GM23248 (cell line): ENCODE measurements around the gene ZSCAN2. TPM values are rescaled to one million over a fixed set of nuclear protein-coding genes. Genes with fewer than 3 reads are reported as not detected.

Source experiments
- DNase-seq: peaks from one replicate; pipeline ENCODE4 v3.0.0-alpha.2; 2015
- H2AFZ ChIP-seq: fragments of 200-600 bp; sonication (generic); 2 replicates; pipeline ENCODE4 v1.6.1; 2016; ENCODE audit warnings: antibody characterized with exemption
- H3F3A ChIP-seq: fragments of 200-600 bp; sonication (generic); 2 replicates; pipeline ENCODE4 v1.6.1; 2016; ENCODE audit warnings: mild to moderate bottlenecking, antibody characterized with exemption, mixed run types; ENCODE audit not compliant: insufficient read depth
- H3K27ac ChIP-seq: fragments of 200-600 bp; sonication (generic); 2 replicates; pipeline ENCODE4 v1.5.1; 2016; ENCODE audit warnings: mild to moderate bottlenecking
- H3K27me3 ChIP-seq: fragments of 200-600 bp; sonication (generic); replicated peaks from 2 replicates; pipeline ENCODE4 v1.6.1; 2016; ENCODE audit warnings: mild to moderate bottlenecking; ENCODE audit not compliant: insufficient read depth
- H3K36me3 ChIP-seq: fragments of 200-600 bp; sonication (generic); 2 replicates; pipeline ENCODE4 v1.6.1; 2016; ENCODE audit warnings: low read depth, mild to moderate bottlenecking
- H3K4me1 ChIP-seq: fragments of 200-600 bp; sonication (generic); 2 replicates; pipeline ENCODE4 v1.6.1; 2016; ENCODE audit warnings: mild to moderate bottlenecking; ENCODE audit not compliant: insufficient read depth
- H3K4me2 ChIP-seq: fragments of 200-600 bp; sonication (generic); one replicate; pipeline ENCODE4 v1.6.1; 2016; ENCODE audit warnings: mild to moderate bottlenecking; ENCODE audit not compliant: unreplicated experiment
- H3K4me3 ChIP-seq: fragments of 200-600 bp; sonication (generic); 2 replicates; pipeline ENCODE4 v1.5.1; 2016; ENCODE audit warnings: mild to moderate bottlenecking
- H3K79me2 ChIP-seq: fragments of 200-600 bp; sonication (generic); 2 replicates; pipeline ENCODE4 v1.6.1; 2016; ENCODE audit warnings: mild to moderate bottlenecking; ENCODE audit not compliant: insufficient read depth
- H3K9ac ChIP-seq: fragments of 200-600 bp; sonication (generic); 2 replicates; pipeline ENCODE4 v1.6.1; 2016; ENCODE audit warnings: mild to moderate bottlenecking
- H3K9me2 ChIP-seq: fragments of 200-600 bp; sonication (generic); 2 replicates; pipeline ENCODE4 v1.6.1; 2016; ENCODE audit warnings: mixed run types, mild to moderate bottlenecking, moderate library complexity; ENCODE audit not compliant: insufficient read depth
- H3K9me3 ChIP-seq: fragments of 200-600 bp; sonication (generic); one replicate; pipeline ENCODE4 v1.6.1; 2017; ENCODE audit warnings: low read depth
- H4K20me1 ChIP-seq: fragments of 200-600 bp; sonication (generic); 2 replicates; pipeline ENCODE4 v1.6.0; 2016; ENCODE audit not compliant: insufficient read depth
- EZH2 ChIP-seq: fragments of 200-600 bp; sonication (generic); IDR thresholded peaks from 2 replicates; pipeline ENCODE4 v1.6.1; 2018; ENCODE audit warnings: antibody characterized with exemption, mild to moderate bottlenecking; ENCODE audit not compliant: insufficient read depth, poor library complexity, severe bottlenecking
- EZH2phosphoT487 ChIP-seq: fragments of 200-600 bp; sonication (generic); IDR thresholded peaks from 2 replicates; pipeline ENCODE4 v1.6.1; 2018; ENCODE audit warnings: antibody characterized with exemption, moderate library complexity, mild to moderate bottlenecking, low read depth; ENCODE audit not compliant: insufficient read depth
- WGBS, 2 experiments: methylation state at CpG; one replicate each; pipeline ENCODE4 v1.1.6; 2015 to 2017; ENCODE audit warnings: low lambda C conversion rate in 2 of 2, low coverage in 1 of 2; ENCODE audit errors: missing lambda C conversion rate in 2 of 2; 5-methylcytosine and 5-hydroxymethylcytosine counted together
- in situ Hi-C: fragments of 300-500 bp; cut with MboI; formaldehyde crosslinking; loops from 2 replicates; pipeline ENCODE4 v1.15.0; 2020
- polyA plus RNA-seq: library from polyadenylated mRNA; unstranded; fragments of >200 nt; fragmentation: Nextera tagmentation; extraction: Ambion mirVana; gene quantifications from 2 replicates; pipeline ENCODE4 v1.2.1, GENCODE V29; 2016
- total RNA-seq: library from RNA; depleted of rRNA; stranded (reverse); fragments of >200 nt; shearing (Covaris generic); gene quantifications from 2 replicates; pipeline ENCODE4 v1.2.3, GENCODE V29; 2014

The ZSCAN2 gene
- total and polyA plus RNA-seq, 2 experiments from 2014 or later: 2.8 to 15.0 TPM

DNA sequence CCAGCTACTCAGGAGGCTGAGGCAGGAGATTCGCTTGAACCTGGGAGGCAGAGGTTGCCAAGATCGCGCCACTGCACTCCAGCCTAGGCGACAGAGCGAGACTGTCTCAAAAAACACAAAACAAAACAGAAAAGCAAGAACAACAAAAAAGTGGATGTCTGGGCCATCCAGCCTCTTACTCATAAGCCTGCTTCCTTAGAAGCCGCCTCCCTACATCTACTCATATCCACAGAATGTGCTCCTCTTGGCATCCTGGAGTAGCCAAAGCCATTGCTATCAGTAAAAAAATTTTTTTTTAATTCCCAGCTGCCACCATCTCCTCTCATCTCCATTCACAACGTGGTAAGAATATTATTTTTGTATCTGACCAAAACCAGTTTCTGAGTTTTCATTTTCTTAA is 10.8 kb downstream of the ZSCAN2 start:
- Histone ChIP-seq H2AFZ (no peak overlapping the region), H3K9ac (no peak overlapping the region), H3K4me1 (peaks cover 7% of the 10 kb centered on the region; the same call in 1 of the 2 replicates), H3K4me2 (no peak overlapping the region), H3K4me3 (no peak overlapping the region), H3F3A (no peaks in the 10 kb centered on the region), H3K79me2 (0 out of 2 replicates have a peak, but pooled peaks cover 4% of the 10 kb centered on the region), H3K36me3 (no peaks in the 10 kb centered on the region), H3K27ac (0 out of 2 replicates have a peak overlapping the region, but pooled peaks have one; percentile 4), H3K9me3 (no peaks in the 10 kb centered on the region), H3K9me2 (no peaks in the 10 kb centered on the region), H3K27me3 (no peaks in the 10 kb centered on the region), H4K20me1 (no peaks in the 10 kb centered on the region)
- WGBS, 2 experiments: 94 to 96% methylated on average over 7 of the region's 7 CpGs
- TF ChIP-seq EZH2phosphoT487 (no peak), EZH2 (no peak)
- DNase-seq: peak; percentile 75
- in situ Hi-C loops: no loop called here

DNA sequence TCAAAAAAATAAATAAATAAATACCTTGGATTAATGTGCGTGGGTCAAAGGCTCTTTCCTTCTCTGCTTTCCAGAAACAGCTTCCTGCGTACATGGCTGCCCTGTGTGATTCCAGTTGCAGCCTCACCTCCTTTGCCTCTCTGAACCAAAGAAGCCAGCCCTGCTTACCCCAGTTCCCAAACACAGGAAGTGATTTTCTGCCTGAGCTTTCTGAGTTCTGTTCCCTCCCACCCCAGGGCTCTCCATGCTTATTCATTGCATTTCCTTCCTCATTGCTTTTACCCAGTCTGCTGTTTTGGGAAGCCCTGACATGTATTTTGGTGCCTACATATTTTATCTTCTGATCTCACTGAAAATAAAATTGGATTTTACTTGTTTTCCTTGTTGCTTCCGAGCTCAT is 15.4 kb downstream of the ZSCAN2 start:
- Histone ChIP-seq H3K79me2 (0 out of 2 replicates have a peak, but pooled peaks cover 4% of the 10 kb centered on the region), H3K9ac (no peak overlapping the region), H3K4me2 (no peak overlapping the region), H3K9me2 (no peaks in the 10 kb centered on the region), H3K36me3 (peaks cover 4% of the 10 kb centered on the region; the same call in 1 of the 2 replicates), H4K20me1 (no peaks in the 10 kb centered on the region), H3K27me3 (no peaks in the 10 kb centered on the region), H3K4me3 (no peak overlapping the region), H3K27ac (no peak overlapping the region), H3F3A (no peaks in the 10 kb centered on the region), H3K9me3 (no peaks in the 10 kb centered on the region), H2AFZ (no peak overlapping the region), H3K4me1 (peaks cover 7% of the 10 kb centered on the region; the same call in 1 of the 2 replicates)
- WGBS, 2 experiments: 90 to 93% methylated on average over 3 of the region's 3 CpGs
- DNase-seq: no peak
- in situ Hi-C loops: no loop called here
- TF ChIP-seq EZH2phosphoT487 (no peak), EZH2 (no peak)

DNA sequence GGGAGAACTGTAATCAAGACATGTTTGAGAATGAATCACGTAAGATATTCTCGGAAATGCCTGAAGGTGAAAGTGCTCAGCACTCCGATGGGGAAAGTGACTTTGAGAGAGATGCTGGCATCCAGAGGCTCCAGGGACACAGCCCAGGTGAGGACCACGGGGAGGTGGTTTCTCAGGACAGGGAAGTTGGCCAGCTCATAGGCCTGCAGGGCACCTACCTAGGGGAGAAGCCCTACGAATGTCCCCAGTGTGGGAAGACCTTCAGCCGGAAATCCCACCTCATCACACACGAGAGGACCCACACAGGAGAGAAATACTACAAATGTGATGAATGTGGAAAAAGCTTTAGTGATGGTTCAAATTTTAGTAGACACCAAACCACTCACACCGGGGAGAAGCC is 19.8 kb downstream of the ZSCAN2 start:
- in situ Hi-C loops: no loop called here
- Histone ChIP-seq H3K79me2 (no peaks in the 10 kb centered on the region), H3K27ac (no peak overlapping the region), H3K27me3 (no peaks in the 10 kb centered on the region), H3F3A (no peaks in the 10 kb centered on the region), H2AFZ (no peak overlapping the region), H3K9ac (no peak overlapping the region), H3K4me2 (no peak overlapping the region), H3K9me2 (no peaks in the 10 kb centered on the region), H3K4me3 (no peak overlapping the region), H3K9me3 (no peaks in the 10 kb centered on the region), H3K4me1 (no peaks in the 10 kb centered on the region), H3K36me3 (peaks cover 5% of the 10 kb centered on the region; the same call in 1 of the 2 replicates), H4K20me1 (no peaks in the 10 kb centered on the region)
- TF ChIP-seq EZH2phosphoT487: no peak
- no peak for TF ChIP-seq EZH2
- 89 to 91% methylated on average over 8 of the region's 8 CpGs for WGBS, 2 experiments
- no peak for DNase-seq

DNA sequence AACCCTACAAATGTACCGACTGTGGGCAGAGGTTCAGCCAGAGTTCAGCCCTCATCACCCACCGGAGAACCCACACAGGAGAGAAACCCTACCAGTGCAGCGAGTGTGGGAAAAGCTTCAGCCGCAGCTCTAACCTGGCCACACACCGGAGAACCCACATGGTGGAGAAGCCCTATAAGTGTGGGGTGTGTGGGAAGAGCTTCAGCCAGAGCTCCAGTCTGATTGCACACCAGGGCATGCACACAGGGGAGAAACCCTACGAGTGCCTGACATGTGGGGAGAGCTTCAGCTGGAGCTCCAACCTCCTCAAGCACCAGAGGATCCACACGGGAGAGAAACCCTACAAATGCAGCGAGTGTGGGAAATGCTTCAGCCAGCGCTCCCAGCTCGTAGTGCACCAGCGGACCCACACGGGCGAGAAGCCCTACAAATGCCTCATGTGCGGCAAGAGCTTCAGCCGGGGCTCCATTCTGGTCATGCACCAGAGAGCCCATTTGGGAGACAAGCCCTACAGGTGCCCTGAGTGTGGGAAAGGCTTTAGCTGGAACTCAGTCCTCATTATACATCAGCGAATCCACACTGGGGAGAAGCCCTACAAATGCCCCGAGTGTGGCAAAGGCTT is 20.7 kb downstream of the ZSCAN2 start:
- DNase-seq: no peak
- Histone ChIP-seq H3K4me1 (no peaks in the 10 kb centered on the region), H3K36me3 (peaks cover 5% of the 10 kb centered on the region; the same call in 1 of the 2 replicates), H2AFZ (no peak overlapping the region), H3K79me2 (no peaks in the 10 kb centered on the region), H3K4me3 (no peak overlapping the region), H3K9me2 (no peaks in the 10 kb centered on the region), H3F3A (no peaks in the 10 kb centered on the region), H3K9me3 (no peaks in the 10 kb centered on the region), H3K27ac (no peak overlapping the region), H3K27me3 (no peaks in the 10 kb centered on the region), H3K4me2 (no peak overlapping the region), H4K20me1 (no peaks in the 10 kb centered on the region), H3K9ac (no peak overlapping the region)
- in situ Hi-C loops: no loop called here
- TF ChIP-seq EZH2 (no peak), EZH2phosphoT487 (no peak)
- WGBS, 2 experiments: 96% methylated on average over 17 of the region's 17 CpGs

DNA sequence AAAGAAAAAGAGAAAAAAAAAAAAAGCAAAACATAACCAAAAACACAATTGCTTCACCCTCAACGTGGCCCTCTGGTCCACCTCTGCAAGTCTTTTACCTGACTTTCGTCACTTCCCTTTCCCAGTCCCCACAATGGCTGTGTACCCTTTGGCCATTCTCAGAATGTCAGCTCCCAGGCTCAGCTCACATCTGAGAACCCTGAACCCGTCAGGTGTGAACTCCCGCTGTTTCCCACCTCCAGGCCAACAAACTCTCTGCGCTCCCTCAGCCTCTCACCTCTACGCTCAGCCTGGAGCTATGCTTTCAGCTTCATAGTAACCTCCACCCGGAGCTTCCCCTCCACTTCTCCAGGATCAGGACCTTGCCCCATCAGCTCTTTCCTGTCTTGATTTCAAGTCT is 23.6 kb downstream of the ZSCAN2 start:
- WGBS, 2 experiments: 94 to 95% methylated on average over 6 of the region's 7 CpGs
- H2AFZ ChIP-seq: no peak overlapping the region
- no peak overlapping the region for H3K9ac ChIP-seq
- no peaks in the 10 kb centered on the region for H4K20me1 ChIP-seq
- H3K27ac ChIP-seq: no peak overlapping the region
- H3K4me2 ChIP-seq: no peak overlapping the region
- H3K9me2 ChIP-seq: no peaks in the 10 kb centered on the region
- no peak for DNase-seq
- H3K9me3 ChIP-seq: no peaks in the 10 kb centered on the region
- no peaks in the 10 kb centered on the region for H3K4me1 ChIP-seq
- no peaks in the 10 kb centered on the region for H3F3A ChIP-seq
- no peaks in the 10 kb centered on the region for H3K27me3 ChIP-seq
- TF ChIP-seq EZH2 (no peak), EZH2phosphoT487 (no peak)
- no peaks in the 10 kb centered on the region for H3K79me2 ChIP-seq
- H3K36me3 ChIP-seq: peaks cover 5% of the 10 kb centered on the region; the same call in 1 of the 2 replicates
- no peak overlapping the region for H3K4me3 ChIP-seq
- in situ Hi-C loops: no loop called here
